ENCODE results near the gene HNRNPL. TPM values are rescaled to one million over a fixed set of nuclear protein-coding genes. Genes with fewer than 3 reads are reported as not detected.

The HNRNPL gene
- total and polyA plus RNA-seq, 9 of the 15 experiments (the other 6 are each of a cell fraction or from before 2014, with no cell fraction given) = 39.5 to 610 (median 299) TPM

GRCh38 chr19:38819231-38819920 lies 30.4 kb downstream of the HNRNPL start (continued):
- TF ChIP-seq GMEB1 (CRISPR knock-in tag; IDR thresholded peaks at IDR 0.05) (no peak), ESRRA (IDR thresholded peaks at IDR 0.05; ENCODE audit: borderline replicate concordance, low read depth) (peak; percentile 98), GTF3C2 (IDR thresholded peaks at IDR 0.05; ENCODE audit: borderline replicate concordance, extremely low read depth, insufficient read length) (no peak), SETDB1 (IDR thresholded peaks at IDR 0.05; ENCODE audit: low read length) (no peak), ZNF124 (CRISPR knock-in tag; IDR thresholded peaks at IDR 0.05) (no peak), MEIS2 (IDR thresholded peaks at IDR 0.05; ENCODE audit: partially characterized antibody) (no peak), ZNF699 (CRISPR knock-in tag; IDR thresholded peaks at IDR 0.05; ENCODE audit: insufficient replicate concordance) (no peak), ZNF274 (IDR thresholded peaks at IDR 0.05; ENCODE audit: borderline replicate concordance, low read depth, low read length) (no peak)
- TF ChIP-seq, protein P1, sequence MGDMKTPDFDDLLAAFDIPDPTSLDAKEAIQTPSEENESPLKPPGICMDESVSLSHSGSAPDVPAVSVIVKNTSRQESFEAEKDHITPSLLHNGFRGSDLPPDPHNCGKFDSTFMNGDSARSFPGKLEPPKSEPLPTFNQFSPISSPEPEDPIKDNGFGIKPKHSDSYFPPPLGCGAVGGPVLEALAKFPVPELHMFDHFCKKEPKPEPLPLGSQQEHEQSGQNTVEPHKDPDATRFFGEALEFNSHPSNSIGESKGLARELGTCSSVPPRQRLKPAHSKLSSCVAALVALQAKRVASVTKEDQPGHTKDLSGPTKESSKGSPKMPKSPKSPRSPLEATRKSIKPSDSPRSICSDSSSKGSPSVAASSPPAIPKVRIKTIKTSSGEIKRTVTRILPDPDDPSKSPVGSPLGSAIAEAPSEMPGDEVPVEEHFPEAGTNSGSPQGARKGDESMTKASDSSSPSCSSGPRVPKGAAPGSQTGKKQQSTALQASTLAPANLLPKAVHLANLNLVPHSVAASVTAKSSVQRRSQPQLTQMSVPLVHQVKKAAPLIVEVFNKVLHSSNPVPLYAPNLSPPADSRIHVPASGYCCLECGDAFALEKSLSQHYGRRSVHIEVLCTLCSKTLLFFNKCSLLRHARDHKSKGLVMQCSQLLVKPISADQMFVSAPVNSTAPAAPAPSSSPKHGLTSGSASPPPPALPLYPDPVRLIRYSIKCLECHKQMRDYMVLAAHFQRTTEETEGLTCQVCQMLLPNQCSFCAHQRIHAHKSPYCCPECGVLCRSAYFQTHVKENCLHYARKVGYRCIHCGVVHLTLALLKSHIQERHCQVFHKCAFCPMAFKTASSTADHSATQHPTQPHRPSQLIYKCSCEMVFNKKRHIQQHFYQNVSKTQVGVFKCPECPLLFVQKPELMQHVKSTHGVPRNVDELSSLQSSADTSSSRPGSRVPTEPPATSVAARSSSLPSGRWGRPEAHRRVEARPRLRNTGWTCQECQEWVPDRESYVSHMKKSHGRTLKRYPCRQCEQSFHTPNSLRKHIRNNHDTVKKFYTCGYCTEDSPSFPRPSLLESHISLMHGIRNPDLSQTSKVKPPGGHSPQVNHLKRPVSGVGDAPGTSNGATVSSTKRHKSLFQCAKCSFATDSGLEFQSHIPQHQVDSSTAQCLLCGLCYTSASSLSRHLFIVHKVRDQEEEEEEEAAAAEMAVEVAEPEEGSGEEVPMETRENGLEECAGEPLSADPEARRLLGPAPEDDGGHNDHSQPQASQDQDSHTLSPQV (IDR thresholded peaks at IDR 0.05) = peak; percentile 39; the same call in 1 of the 2 replicates
- TF ChIP-seq, protein P2, sequence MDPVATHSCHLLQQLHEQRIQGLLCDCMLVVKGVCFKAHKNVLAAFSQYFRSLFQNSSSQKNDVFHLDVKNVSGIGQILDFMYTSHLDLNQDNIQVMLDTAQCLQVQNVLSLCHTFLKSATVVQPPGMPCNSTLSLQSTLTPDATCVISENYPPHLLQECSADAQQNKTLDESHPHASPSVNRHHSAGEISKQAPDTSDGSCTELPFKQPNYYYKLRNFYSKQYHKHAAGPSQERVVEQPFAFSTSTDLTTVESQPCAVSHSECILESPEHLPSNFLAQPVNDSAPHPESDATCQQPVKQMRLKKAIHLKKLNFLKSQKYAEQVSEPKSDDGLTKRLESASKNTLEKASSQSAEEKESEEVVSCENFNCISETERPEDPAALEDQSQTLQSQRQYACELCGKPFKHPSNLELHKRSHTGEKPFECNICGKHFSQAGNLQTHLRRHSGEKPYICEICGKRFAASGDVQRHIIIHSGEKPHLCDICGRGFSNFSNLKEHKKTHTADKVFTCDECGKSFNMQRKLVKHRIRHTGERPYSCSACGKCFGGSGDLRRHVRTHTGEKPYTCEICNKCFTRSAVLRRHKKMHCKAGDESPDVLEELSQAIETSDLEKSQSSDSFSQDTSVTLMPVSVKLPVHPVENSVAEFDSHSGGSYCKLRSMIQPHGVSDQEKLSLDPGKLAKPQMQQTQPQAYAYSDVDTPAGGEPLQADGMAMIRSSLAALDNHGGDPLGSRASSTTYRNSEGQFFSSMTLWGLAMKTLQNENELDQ (CRISPR knock-in tag; IDR thresholded peaks at IDR 0.05; ENCODE audit: borderline replicate concordance) = no peak
- TF ChIP-seq, protein P3, sequence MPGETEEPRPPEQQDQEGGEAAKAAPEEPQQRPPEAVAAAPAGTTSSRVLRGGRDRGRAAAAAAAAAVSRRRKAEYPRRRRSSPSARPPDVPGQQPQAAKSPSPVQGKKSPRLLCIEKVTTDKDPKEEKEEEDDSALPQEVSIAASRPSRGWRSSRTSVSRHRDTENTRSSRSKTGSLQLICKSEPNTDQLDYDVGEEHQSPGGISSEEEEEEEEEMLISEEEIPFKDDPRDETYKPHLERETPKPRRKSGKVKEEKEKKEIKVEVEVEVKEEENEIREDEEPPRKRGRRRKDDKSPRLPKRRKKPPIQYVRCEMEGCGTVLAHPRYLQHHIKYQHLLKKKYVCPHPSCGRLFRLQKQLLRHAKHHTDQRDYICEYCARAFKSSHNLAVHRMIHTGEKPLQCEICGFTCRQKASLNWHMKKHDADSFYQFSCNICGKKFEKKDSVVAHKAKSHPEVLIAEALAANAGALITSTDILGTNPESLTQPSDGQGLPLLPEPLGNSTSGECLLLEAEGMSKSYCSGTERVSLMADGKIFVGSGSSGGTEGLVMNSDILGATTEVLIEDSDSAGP (CRISPR knock-in tag; IDR thresholded peaks at IDR 0.05) = no peak
